HG03039 (cell line): ENCODE results near the gene PCBD1.
"Not testable (repeated sequence)": the region's sequence is repeated elsewhere in the genome, so short reads cannot be mapped to it uniquely, and the experiment has no call there.

ENCODE experiments used
- ATAC-seq: cut with Tn5 transposase; IDR thresholded peaks from one replicate; pipeline ENCODE4 v1.9.1; 2021; ENCODE audit warnings: mild to moderate bottlenecking, moderate library complexity; ENCODE audit not compliant: unreplicated experiment

The PCBD1 gene

GRCh38 chr10:70887804-70888800, at the start of gene PCBD1:
Gene PCBD1 (minus strand): TSS chr10:70888565. CDS start chr10:70888533, 32 bp downstream.
- peak; percentile 57 for ATAC-seq

- ATAC-seq = no peak
Measured at GRCh38 chr10:70937661-70938060, 49.3 kb upstream of the PCBD1 start.

GRCh38 chr10:70936111-70936510, 47.7 kb upstream of the PCBD1 start:
- ATAC-seq = no peak

GRCh38 chr10:70935631-70936030, 47.3 kb upstream of the PCBD1 start:
- ATAC-seq = no peak

- ATAC-seq = no peak
Measured at GRCh38 chr10:70935125-70935625, 46.8 kb upstream of the PCBD1 start.

GRCh38 chr10:70934701-70935100, 46.3 kb upstream of the PCBD1 start:
- ATAC-seq = no peak

GRCh38 chr10:70932392-70933196, 44.2 kb upstream of the PCBD1 start:
- no peak for ATAC-seq

- ATAC-seq = no peak
Measured at GRCh38 chr10:70931168-70931815, 42.9 kb upstream of the PCBD1 start.

GRCh38 chr10:70930263-70931000, 42.1 kb upstream of the PCBD1 start:
- no peak for ATAC-seq

GRCh38 chr10:70928140-70928539, 39.8 kb upstream of the PCBD1 start:
- ATAC-seq = no peak

- no peak for ATAC-seq
Measured at GRCh38 chr10:70927189-70927943, 39.0 kb upstream of the PCBD1 start.

- no peak for ATAC-seq
Measured at GRCh38 chr10:70926226-70927000, 38.0 kb upstream of the PCBD1 start.

GRCh38 chr10:70925377-70926225, 37.2 kb upstream of the PCBD1 start:
- ATAC-seq = no peak

GRCh38 chr10:70923696-70924095, 35.3 kb upstream of the PCBD1 start:
- ATAC-seq = no peak

- ATAC-seq = no peak
Measured at GRCh38 chr10:70921285-70921684, 32.9 kb upstream of the PCBD1 start.

- no peak for ATAC-seq
Measured at GRCh38 chr10:70920519-70920918, 32.2 kb upstream of the PCBD1 start.

- not testable (repeated sequence) for ATAC-seq
Measured at GRCh38 chr10:70919906-70920305, 31.5 kb upstream of the PCBD1 start.
